ENCODE results near the gene CDKN3.
"Not testable (repeated sequence)": the region's sequence is repeated elsewhere in the genome, so short reads cannot be mapped to it uniquely, and the experiment has no call there.

Gene CDKN3

GRCh38 chr14:54456820-54457608 is 60.2 kb downstream of the CDKN3 start:
- DNase-seq (ENCODE audit: low spot score): not testable (repeated sequence)

GRCh38 chr14:54457609-54457996 is 60.8 kb downstream of the CDKN3 start:
- DNase-seq (ENCODE audit: low spot score): no peak

GRCh38 chr14:54458536-54458935 is 61.7 kb downstream of the CDKN3 start:
- DNase-seq (ENCODE audit: low spot score): not testable (repeated sequence)

- no peak for DNase-seq (ENCODE audit: low spot score)
These were observed 62.3 kb downstream of the CDKN3 start for GRCh38 chr14:54459106-54459505.

GRCh38 chr14:54462048-54462447 is 65.2 kb downstream of the CDKN3 start:
- DNase-seq (ENCODE audit: low spot score): no peak

- no peak for DNase-seq (ENCODE audit: low spot score)
These were observed 68.8 kb downstream of the CDKN3 start for GRCh38 chr14:54465654-54466053.

- no peak for DNase-seq (ENCODE audit: low spot score)
These were observed 70.5 kb downstream of the CDKN3 start for GRCh38 chr14:54467280-54467679.

All from hematopoietic multipotent progenitor cell treated with erythropoietin and hydrocortisone succinate and interleukin-3 and kit ligand, for 17 days (in vitro differentiated cells).